Inferior parietal cortex (tissue), 1 donor: ENCODE results near the gene CROCC.
A peak's percentile ranks its signal among the peaks of the same experiment; 100 is the strongest.
"Not testable (repeated sequence)": the region's sequence is repeated elsewhere in the genome, so short reads cannot be mapped to it uniquely, and the experiment has no call there.

Experiments used
- DNase-seq: peaks from one replicate; pipeline ENCODE4 v3.0.0-alpha.2; 2016; ENCODE audit errors: extremely low spot score

Gene CROCC

DNA sequence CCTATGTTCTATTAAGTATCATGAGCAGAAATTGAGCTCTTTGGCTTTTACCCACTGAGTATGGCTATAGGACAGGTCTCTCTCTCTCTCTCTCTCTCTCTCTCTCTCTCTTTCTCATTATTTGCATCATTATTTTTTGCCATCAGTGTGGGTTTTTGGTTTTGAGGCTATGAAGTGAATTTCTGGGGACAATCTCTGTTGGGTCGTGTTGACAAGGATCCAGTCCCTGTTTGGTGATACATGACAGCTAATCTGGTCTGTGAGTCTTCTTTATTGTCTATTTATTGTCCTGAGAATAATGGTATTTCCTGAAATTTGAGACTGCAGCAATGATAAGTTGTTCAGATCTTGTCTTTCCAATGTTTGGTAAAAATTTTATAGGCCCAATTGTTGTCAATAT, 24.1 kb upstream of the CROCC start:
- DNase-seq = not testable (repeated sequence)

DNA sequence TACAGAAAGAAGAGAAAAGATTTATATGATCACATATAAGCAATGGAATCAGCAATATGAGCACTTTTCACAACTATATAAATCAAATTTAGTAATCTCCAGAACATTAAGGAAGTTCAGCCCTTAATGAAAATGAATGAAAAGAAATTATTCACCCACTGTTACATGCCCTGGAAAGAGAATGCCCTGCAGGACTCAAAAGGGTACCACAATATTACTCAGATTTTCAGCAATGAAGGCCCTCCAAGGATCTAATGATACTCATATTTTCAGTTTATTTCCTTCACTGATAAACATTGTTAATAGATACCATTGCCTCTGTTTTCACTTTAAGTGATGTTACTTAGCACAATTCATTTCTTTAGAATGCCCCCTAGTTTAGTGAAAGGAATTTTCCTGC, 23.4 kb upstream of the CROCC start:
- not testable (repeated sequence) for DNase-seq

- DNase-seq = not testable (repeated sequence)
These were observed 22.7 kb upstream of the CROCC start for GRCh38 chr1:16899020-16899419.

GRCh38 chr1:16900751-16901150, 21.0 kb upstream of the CROCC start:
- DNase-seq = no peak

DNA sequence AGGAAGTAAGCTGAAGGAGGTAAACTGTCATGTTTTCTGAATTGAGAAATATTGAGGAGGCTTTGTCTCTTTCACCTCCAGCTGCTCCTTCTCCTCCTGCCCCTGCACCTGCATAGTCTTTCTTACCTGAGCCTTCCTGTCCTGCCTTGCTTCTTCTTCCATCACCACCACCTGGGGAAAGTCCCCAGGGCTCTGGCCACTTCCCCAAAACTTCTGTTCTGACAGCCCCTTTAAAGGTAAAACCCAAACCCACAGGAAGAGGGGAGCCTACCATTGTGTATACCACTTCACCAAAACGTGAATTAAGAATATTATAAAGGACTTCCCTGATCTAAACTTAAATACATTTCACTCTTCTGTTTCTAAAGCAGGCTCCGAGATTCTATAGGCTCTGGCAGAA, 20.4 kb upstream of the CROCC start:
- not testable (repeated sequence) for DNase-seq

- no peak for DNase-seq
These were observed 18.7 kb upstream of the CROCC start for GRCh38 chr1:16903054-16903453.

- DNase-seq = no peak
These were observed 18.3 kb upstream of the CROCC start for GRCh38 chr1:16903458-16903796.

DNA sequence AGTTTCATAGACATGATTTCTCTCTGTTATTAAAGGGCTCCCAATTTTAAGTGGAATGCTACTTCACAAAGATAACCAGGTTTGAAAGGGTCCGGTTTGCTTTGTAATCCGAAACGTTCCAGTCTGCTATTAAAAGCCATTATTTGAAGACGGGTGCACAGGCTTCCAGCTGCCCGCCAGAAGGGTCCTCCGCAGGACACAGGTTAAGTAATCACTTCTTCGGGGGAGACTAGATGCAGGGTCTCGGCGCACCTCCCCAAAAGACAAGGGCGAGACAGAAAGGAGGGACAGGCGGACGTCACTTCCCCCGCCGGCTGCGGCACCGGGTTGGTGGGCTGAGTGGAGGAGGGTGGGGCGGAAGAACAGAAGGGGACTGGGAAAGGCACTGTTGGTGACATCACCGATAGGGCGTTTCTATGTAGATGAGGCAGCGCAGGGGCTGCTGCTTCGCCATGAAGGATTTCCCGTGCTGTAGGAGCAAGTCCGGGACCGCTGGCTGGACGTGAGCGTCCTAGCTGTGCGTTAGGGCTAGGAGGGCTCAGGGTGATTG, 17.1 kb upstream of the CROCC start:
- DNase-seq = peak; percentile 98

DNA sequence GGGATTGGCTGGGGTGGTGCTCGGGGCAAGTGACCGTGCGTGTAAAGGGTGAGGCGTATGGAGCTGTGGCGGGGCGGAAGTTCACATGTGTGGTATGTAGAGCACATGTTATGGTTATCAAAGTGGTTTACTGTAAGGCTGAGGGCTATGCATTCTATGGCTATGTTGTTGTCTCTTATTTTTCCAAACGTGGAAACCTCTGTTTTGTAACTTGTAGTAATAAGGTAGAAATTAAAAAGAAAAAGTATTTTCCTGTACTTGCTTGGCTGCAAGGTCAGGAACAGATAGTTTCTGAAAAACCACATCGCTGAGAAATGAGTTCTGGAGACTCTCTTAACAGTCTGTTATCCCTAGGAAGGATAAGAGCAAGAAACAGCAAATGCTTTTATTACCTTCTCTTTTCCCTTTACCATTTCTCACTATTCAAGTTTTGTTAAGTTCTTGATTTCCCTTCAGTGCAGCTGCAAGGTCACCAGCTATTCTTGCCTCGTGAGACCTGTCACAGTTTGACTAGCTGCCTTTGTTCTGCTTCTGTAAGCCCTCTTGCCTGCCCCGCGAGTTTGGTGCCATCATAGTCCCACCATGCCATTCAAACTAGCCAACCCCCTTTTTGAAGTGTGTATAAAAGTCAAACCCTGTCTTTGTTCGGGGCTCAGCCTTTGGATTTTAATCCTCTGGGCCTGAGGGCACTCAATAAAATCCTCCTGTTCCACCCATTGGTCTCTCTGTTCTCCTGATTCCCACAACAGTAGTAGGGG, 16.4 kb upstream of the CROCC start:
- DNase-seq = peak; percentile 67

DNA sequence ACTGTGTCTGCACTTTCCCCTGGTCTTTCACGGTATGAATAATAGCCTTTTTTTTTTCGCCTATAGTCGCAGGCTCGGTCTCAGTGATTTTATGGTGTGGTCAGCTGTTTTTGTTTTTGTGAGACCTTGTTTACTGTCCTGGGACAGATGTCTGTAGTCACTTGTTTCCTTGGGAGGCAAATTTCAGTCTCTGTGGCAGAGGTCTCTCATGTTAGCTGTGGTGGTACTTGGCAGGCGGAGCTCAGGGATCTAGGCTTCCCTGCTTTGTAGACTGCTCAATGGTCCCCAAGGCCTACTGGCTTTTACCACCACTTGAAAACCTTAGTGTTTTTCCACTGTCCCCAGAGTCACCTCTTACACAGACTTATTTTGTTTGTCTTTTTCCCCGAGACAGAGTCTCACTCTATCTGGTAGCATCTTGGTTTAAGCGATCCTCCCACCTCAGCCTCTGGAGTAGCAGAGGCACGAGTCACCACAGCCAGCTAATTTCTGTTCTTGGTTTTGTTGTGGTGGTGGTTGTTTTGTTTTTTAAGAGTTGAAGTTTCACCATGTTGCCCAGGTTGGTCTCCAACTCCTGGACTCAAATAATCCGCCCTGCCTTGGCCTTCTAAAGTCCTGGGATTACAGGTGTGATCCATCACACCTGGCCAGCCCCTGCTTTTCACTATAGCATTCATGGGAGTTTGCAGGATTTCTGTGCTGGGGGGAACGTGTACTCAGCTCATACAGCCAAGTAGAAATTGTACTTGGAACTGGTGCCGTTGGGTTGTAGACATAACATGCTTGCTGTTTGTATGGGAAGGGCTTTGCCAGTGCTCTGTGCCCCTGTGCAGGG, 15.6 kb upstream of the CROCC start:
- no peak for DNase-seq

GRCh38 chr1:16906873-16907272, 14.9 kb upstream of the CROCC start:
- no peak for DNase-seq

DNA sequence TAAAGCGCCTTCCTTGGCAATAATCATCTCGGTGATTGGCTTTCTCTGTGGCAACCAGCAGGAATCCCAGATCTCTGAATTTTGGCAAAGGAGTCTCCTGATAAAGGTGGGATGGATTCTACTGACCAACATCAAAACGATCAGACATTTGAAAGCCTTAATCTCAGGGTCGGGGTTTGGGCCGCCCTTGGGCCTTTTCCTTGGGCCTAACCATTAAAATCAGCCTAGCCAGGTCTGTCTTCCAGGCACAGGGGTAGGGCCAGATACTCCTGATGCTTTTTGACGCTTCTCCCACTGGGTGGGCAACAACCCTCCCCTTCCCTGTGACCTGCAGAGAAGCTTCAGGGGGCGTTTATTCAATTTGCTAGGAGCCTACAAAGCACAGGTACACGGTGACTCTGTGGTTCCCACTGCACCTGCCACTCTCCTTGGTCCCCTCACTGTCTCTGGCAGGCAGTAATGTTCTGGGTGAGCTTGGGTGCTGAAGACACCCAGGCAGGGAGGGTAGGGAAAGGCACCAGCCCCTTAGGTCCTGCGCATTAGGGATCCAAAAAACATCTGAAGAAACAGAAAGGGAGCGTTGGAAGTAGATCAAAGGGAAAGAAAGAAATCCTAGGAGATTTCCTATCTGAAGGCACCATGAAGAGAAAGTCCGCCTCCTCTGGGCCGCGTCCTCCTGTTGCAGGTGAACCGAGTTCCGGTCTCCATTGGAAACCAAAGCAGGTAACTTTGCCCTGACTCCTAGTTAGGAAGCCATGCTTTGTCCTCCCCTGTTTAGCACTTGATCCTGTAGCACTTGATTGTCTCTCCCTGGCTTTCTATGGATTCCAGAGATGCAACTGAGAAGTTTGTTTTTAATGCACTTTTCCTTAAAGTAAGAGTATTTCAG, 13.6 kb upstream of the CROCC start:
- DNase-seq = no peak

DNA sequence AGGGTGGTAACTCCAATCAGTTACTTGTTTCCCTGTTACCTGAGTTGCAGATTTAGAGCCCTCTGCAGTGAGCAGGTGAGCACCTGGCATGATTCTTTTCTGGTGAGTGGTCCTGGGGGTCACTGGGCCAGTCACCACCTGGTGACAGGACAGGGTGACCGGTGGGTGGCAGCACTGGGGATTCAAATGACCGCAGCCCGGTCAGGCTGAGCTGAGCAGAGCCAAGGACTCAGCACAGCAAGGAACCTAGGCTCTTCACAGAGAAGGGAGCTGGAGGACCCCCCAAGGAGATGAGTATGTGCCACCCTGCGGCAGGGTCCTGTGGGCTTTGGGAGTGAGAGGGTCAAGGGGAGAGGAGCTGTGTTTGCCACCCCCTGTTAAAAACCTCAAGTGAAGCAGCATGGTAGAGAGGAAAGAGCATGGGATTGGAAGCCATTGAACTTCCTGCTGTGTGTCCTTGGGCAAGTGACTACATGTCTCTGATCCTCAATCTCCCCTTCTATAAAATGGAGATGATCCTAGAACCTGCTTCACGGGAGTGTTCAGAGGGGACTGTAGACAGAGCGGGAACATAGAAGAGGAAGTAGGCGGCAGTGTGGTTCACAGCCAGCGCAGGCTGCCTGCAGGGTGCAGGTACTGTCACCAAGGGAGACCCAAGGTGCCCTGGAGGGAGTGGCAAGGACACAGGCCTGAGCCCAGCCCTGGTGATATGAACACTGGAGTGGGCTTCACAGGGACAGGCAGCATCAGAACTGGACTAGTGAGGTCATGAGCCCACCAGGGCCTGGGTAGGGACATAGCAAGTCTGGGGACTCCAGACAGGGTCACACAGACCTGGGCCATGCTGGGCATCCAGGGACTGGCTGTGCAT, 9.6 kb upstream of the CROCC start:
- not testable (repeated sequence) for DNase-seq

DNA sequence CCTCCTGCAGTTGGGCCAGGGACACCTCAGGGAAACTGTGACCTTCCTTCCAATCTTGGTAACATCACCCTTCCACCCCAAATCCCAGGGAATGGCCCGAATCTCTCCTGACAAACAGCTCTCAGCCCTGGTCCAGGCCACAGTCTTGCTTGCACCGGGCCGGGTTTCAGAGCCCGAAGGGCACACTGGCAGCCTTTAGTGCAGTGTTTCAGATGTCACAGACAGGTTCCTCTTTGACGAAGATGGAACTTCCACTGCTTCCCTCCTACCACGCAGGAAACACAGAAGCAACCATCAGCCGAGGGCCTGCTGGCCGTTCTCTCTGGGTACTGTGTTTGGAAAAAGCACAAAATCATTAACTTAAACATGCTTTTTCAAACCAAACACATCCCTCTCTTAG, 9.0 kb upstream of the CROCC start:
- DNase-seq = not testable (repeated sequence)

DNA sequence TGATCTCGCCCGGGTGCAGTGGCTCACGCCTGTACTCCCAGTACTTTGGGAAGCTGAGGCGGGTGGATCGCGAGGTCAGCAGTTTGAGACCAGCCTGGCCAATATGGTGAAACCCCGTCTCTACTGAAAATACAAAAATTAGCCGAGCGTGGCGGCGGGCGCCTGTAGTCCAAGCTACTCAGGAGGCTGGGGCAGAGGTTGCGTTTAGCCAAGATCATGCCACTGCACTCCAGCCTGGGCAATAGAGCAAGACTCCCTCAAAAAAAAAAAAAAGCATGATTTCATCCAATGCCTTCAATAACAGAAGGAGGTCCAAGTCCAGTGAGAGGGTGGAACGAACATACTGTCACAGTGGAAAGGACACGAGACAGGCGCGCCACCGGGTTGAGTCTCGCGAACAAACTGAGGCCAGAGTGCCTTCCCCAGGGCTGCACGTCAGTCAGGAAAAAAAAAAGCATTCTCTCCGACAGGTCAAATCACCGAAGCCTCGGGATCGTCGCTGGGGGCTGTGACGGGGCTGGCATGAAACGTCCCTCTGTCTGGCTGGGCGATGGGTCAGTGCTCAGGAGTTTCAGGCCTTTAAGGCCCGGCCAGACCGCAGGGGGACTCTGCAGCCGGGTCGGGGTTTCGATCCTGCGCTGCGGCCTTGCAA, 8.4 kb upstream of the CROCC start:
- DNase-seq = no peak

- DNase-seq = peak; percentile 89
These were observed 7.7 kb upstream of the CROCC start for GRCh38 chr1:16913833-16914662.

DNA sequence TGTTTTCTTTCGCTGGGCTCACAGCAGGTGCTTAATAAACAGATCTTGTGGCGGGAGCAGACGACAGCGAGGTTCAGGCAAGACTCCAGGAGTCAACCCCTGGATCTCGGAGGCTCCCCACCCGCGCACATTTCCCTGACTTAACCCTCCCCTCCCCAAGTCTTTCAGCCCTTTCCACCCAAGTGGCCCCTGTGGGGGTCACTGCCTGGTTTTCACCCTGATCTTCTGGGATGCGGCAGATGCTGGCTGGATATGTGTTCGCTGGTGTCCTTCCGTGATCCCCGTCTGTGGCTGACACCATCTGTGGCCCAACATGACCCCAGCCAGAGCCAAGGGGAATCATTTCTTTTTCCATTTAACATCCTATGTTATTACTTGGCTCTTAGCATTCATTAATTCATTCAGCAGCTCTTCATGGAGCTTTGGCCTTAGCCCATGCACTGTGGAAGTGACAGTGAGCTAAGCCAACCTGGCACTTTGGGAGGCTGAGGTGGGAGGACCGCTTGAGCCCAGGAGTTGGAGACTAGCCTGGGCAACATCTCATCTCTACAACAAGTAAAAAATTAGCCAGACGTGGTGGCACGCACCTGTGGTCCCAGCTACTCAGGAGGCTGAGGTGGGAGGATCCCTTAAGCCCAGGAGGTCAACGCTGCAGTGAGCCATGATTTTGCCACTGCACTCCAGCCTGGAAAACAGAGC, 6.7 kb upstream of the CROCC start:
- not testable (repeated sequence) for DNase-seq

DNA sequence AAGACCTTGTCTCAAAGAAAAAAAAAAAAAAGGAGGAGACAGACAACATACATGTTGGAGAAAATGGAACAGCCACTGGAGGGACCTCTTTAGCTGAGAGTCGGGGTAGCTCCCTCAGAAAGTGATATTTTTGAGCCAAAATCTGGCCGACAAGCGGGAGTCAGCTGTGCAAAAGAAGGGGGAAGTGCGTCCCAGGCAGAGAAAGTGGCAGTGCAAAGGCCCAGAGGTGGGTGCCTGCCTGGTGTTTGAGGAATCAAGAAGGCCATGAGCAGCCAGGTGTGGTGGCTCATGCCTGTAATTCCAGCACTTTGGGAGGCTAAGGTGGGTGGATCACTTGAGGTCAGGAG, 6.1 kb upstream of the CROCC start:
- peak; percentile 47 for DNase-seq
